Measurements from ENCODE around the gene PID1. TPM values are rescaled to one million over a fixed set of nuclear protein-coding genes. Genes with fewer than 3 reads are reported as not detected.

PID1 gene
- total RNA-seq, 1 experiment from 2014 or later: 2.9 TPM

- H3K27me3 ChIP-seq (ENCODE audit: control insufficient read depth, insufficient read depth, low read length): no peaks in the 10 kb centered on the region
- no peak overlapping the region for H3K27ac ChIP-seq (ENCODE audit: low read length)
- no peak for ATAC-seq
- intact Hi-C loops (cut with micrococcal nuclease; ENCODE audit: unreplicated experiment): no loop called here
- TF ChIP-seq REST (IDR thresholded peaks at IDR 0.05; ENCODE audit: insufficient read depth in 1 of 2, low read depth in 2 of 2, low read length in 1 of 2) (no peak), CTCF (IDR thresholded peaks at IDR 0.05) (no peak), SIN3A (IDR thresholded peaks at IDR 0.05; ENCODE audit: borderline replicate concordance, insufficient read depth, low read depth, low read length) (no peak), TCF7L2 (IDR thresholded peaks at IDR 0.05; ENCODE audit: low read depth, low read length) (no peak), POLR2AphosphoS5 (IDR thresholded peaks at IDR 0.05; ENCODE audit: low read depth, low read length) (no peak)
- H3K4me1 ChIP-seq (ENCODE audit: control insufficient read depth, insufficient read depth, low read length): no peaks in the 10 kb centered on the region
- DNase-seq (ENCODE audit: low read depth, low spot score): no peak
- H3K9me3 ChIP-seq (ENCODE audit: control insufficient read depth, insufficient read depth, low read depth, low read length): no peaks in the 10 kb centered on the region
- H3K36me3 ChIP-seq (ENCODE audit: control insufficient read depth, insufficient read depth, low read length): no peaks in the 10 kb centered on the region
- ChIA-PET POLR2A (no interaction called here), CTCF (interaction anchor here (0.7 kb wide), 1 partner anchor 10 kb away, joined by 9 read pairs; no protein-coding TSS in a partner anchor)
- no TSS peak for BruUV-seq (replicated peaks)
- in situ Hi-C loops (cut with HindIII; ENCODE audit: low pct_unique_long_range_greater_than_20kb, low sequenced_read_pairs): no loop called here
- no peak overlapping the region for H3K4me3 ChIP-seq (ENCODE audit: low read depth in 2 of 2, low read length in 2 of 2)
These were observed 13.1 kb downstream of the PID1 start for GRCh38 chr2:229257985-229258384.

GRCh38 chr2:229256376-229256775 is 14.7 kb downstream of the PID1 start:
- BruUV-seq (replicated peaks): no TSS peak
- ATAC-seq: no peak
- no peak overlapping the region for H3K4me3 ChIP-seq (ENCODE audit: low read depth in 2 of 2, low read length in 2 of 2)
- no peaks in the 10 kb centered on the region for H3K36me3 ChIP-seq (ENCODE audit: control insufficient read depth, insufficient read depth, low read length)
- POLR2A ChIA-PET: no interaction called here
- in situ Hi-C loops (cut with HindIII; ENCODE audit: low pct_unique_long_range_greater_than_20kb, low sequenced_read_pairs) (no loop called here), intact Hi-C loops (cut with micrococcal nuclease; ENCODE audit: unreplicated experiment) (no loop called here)
- no peaks in the 10 kb centered on the region for H3K27me3 ChIP-seq (ENCODE audit: control insufficient read depth, insufficient read depth, low read length)
- TF ChIP-seq SIN3A (IDR thresholded peaks at IDR 0.05; ENCODE audit: borderline replicate concordance, insufficient read depth, low read depth, low read length) (no peak), CTCF (IDR thresholded peaks at IDR 0.05) (no peak), REST (IDR thresholded peaks at IDR 0.05; ENCODE audit: insufficient read depth in 1 of 2, low read depth in 2 of 2, low read length in 1 of 2) (no peak), POLR2AphosphoS5 (IDR thresholded peaks at IDR 0.05; ENCODE audit: low read depth, low read length) (no peak), TCF7L2 (IDR thresholded peaks at IDR 0.05; ENCODE audit: low read depth, low read length) (no peak)
- CTCF ChIA-PET: no interaction called here
- no peaks in the 10 kb centered on the region for H3K4me1 ChIP-seq (ENCODE audit: control insufficient read depth, insufficient read depth, low read length)
- DNase-seq (ENCODE audit: low read depth, low spot score): no peak
- no peaks in the 10 kb centered on the region for H3K9me3 ChIP-seq (ENCODE audit: control insufficient read depth, insufficient read depth, low read depth, low read length)
- H3K27ac ChIP-seq (ENCODE audit: low read length): no peak overlapping the region

Data from Panc1 (cell line).